Measurements from ENCODE around the gene NUDT8. TPM values are rescaled to one million over a fixed set of nuclear protein-coding genes. Genes with fewer than 3 reads are reported as not detected.
A peak's percentile ranks its signal among the peaks of the same experiment; 100 is the strongest.

The NUDT8 gene
- total and polyA plus RNA-seq, 9 of the 15 experiments (the other 6 are each of a cell fraction or from before 2014, with no cell fraction given): 0.23 to 27.8 (median 5.0) TPM

- no peak for TF ChIP-seq ZC3H4 (CRISPR knock-in tag; IDR thresholded peaks at IDR 0.05; ENCODE audit: borderline replicate concordance)
- TF ChIP-seq U2AF1 (optimal IDR thresholded peaks at IDR 0.05; ENCODE audit: low read depth, low read length): peak; percentile 85
- peak; percentile 17; the same call in 1 of the 2 replicates for TF ChIP-seq EGR1 (conservative IDR thresholded peaks at IDR 0.05)
- TF ChIP-seq SMAD4 (CRISPR knock-in tag; conservative IDR thresholded peaks at IDR 0.05): peak; percentile 86
- TF ChIP-seq SMAD1 (IDR thresholded peaks at IDR 0.05; ENCODE audit: low read depth, low read length, partially characterized antibody): peak; percentile 82
- TF ChIP-seq, protein P1, sequence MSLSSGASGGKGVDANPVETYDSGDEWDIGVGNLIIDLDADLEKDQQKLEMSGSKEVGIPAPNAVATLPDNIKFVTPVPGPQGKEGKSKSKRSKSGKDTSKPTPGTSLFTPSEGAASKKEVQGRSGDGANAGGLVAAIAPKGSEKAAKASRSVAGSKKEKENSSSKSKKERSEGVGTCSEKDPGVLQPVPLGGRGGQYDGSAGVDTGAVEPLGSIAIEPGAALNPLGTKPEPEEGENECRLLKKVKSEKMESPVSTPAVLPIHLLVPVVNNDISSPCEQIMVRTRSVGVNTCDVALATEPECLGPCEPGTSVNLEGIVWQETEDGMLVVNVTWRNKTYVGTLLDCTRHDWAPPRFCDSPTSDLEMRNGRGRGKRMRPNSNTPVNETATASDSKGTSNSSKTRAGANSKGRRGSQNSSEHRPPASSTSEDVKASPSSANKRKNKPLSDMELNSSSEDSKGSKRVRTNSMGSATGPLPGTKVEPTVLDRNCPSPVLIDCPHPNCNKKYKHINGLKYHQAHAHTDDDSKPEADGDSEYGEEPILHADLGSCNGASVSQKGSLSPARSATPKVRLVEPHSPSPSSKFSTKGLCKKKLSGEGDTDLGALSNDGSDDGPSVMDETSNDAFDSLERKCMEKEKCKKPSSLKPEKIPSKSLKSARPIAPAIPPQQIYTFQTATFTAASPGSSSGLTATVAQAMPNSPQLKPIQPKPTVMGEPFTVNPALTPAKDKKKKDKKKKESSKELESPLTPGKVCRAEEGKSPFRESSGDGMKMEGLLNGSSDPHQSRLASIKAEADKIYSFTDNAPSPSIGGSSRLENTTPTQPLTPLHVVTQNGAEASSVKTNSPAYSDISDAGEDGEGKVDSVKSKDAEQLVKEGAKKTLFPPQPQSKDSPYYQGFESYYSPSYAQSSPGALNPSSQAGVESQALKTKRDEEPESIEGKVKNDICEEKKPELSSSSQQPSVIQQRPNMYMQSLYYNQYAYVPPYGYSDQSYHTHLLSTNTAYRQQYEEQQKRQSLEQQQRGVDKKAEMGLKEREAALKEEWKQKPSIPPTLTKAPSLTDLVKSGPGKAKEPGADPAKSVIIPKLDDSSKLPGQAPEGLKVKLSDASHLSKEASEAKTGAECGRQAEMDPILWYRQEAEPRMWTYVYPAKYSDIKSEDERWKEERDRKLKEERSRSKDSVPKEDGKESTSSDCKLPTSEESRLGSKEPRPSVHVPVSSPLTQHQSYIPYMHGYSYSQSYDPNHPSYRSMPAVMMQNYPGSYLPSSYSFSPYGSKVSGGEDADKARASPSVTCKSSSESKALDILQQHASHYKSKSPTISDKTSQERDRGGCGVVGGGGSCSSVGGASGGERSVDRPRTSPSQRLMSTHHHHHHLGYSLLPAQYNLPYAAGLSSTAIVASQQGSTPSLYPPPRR (CRISPR knock-in tag; IDR thresholded peaks at IDR 0.05; ENCODE audit: borderline replicate concordance): no peak
- TF ChIP-seq JUNB (CRISPR knock-in tag; conservative IDR thresholded peaks at IDR 0.05): no peak
- TF ChIP-seq, protein P2, sequence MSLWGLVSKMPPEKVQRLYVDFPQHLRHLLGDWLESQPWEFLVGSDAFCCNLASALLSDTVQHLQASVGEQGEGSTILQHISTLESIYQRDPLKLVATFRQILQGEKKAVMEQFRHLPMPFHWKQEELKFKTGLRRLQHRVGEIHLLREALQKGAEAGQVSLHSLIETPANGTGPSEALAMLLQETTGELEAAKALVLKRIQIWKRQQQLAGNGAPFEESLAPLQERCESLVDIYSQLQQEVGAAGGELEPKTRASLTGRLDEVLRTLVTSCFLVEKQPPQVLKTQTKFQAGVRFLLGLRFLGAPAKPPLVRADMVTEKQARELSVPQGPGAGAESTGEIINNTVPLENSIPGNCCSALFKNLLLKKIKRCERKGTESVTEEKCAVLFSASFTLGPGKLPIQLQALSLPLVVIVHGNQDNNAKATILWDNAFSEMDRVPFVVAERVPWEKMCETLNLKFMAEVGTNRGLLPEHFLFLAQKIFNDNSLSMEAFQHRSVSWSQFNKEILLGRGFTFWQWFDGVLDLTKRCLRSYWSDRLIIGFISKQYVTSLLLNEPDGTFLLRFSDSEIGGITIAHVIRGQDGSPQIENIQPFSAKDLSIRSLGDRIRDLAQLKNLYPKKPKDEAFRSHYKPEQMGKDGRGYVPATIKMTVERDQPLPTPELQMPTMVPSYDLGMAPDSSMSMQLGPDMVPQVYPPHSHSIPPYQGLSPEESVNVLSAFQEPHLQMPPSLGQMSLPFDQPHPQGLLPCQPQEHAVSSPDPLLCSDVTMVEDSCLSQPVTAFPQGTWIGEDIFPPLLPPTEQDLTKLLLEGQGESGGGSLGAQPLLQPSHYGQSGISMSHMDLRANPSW (CRISPR knock-in tag; IDR thresholded peaks at IDR 0.05): peak; percentile 73; the same call in 1 of the 2 replicates
- TF ChIP-seq ZFP91 (CRISPR knock-in tag; IDR thresholded peaks at IDR 0.05): no peak
- no peak for TF ChIP-seq RBM25 (IDR thresholded peaks at IDR 0.05; ENCODE audit: low read depth, low read length, severe bottlenecking)
- no peak for TF ChIP-seq NCOA4 (IDR thresholded peaks at IDR 0.05; ENCODE audit: partially characterized antibody)
- no peak for TF ChIP-seq FOXJ3 (CRISPR knock-in tag; IDR thresholded peaks at IDR 0.05)
- no peak for TF ChIP-seq SIRT6 (IDR thresholded peaks at IDR 0.05; ENCODE audit: low read depth, low read length)
- peak; percentile 49 for TF ChIP-seq SAP30 (IDR thresholded peaks at IDR 0.05; ENCODE audit: borderline replicate concordance, insufficient read depth, low read depth, low read length, poor library complexity, severe bottlenecking)
- TF ChIP-seq KLF6 (CRISPR knock-in tag; IDR thresholded peaks at IDR 0.05; ENCODE audit: borderline replicate concordance): no peak
These were observed 46.2 kb downstream of the NUDT8 start, which contains the start of gene GSTP1 (continued) for GRCh38 chr11:67583247-67584204.

Data from K562 (cell line).